BLaER1 treated with 17β-estradiol and CSF1 and Interleukin-3, amounts not matched to agents 10 nM and 100 nM (cell line): Measurements from ENCODE around the gene SMAD6.
A peak's percentile ranks its signal among the peaks of the same experiment; 100 is the strongest.

Source experiments
- H3K27ac ChIP-seq, 11 experiments: shearing (Covaris generic); formaldehyde crosslinking; 2 replicates each; pipeline ENCODE4 v1.8.1; 2022
- H3K27me3 ChIP-seq, 11 experiments: shearing (Covaris generic); formaldehyde crosslinking; 2 replicates each; pipeline ENCODE4 v1.8.1; 2022
- H3K36me3 ChIP-seq, 11 experiments: shearing (Covaris generic); formaldehyde crosslinking; 2 replicates each; pipeline ENCODE4 v1.8.1; 2022
- H3K4me1 ChIP-seq, 10 experiments: shearing (Covaris generic); formaldehyde crosslinking; 2 replicates each; pipeline ENCODE4 v1.8.1; 2022
- H3K4me2 ChIP-seq, 11 experiments: shearing (Covaris generic); formaldehyde crosslinking; 2 replicates each; pipeline ENCODE4 v1.8.1; 2022
- H3K4me3 ChIP-seq, 10 experiments: shearing (Covaris generic); formaldehyde crosslinking; 2 replicates each; pipeline ENCODE4 v1.8.1; 2022
- H3K9ac ChIP-seq, 11 experiments: shearing (Covaris generic); formaldehyde crosslinking; 2 replicates each; pipeline ENCODE4 v1.8.1; 2022
- H3K9me3 ChIP-seq, 11 experiments: shearing (Covaris generic); formaldehyde crosslinking; replicated peaks in 1 of 11; 2 replicates each; pipeline ENCODE4 v1.8.1; 2022
- H4K20me1 ChIP-seq, 11 experiments: shearing (Covaris generic); formaldehyde crosslinking; 2 replicates each; pipeline ENCODE4 v1.8.1; 2022
- Cebpa-rat ChIP-seq, 11 experiments: shearing (Covaris generic); IDR thresholded peaks; 2 replicates each; pipeline ENCODE4 v1.8.1; 2022

SMAD6 gene

DNA sequence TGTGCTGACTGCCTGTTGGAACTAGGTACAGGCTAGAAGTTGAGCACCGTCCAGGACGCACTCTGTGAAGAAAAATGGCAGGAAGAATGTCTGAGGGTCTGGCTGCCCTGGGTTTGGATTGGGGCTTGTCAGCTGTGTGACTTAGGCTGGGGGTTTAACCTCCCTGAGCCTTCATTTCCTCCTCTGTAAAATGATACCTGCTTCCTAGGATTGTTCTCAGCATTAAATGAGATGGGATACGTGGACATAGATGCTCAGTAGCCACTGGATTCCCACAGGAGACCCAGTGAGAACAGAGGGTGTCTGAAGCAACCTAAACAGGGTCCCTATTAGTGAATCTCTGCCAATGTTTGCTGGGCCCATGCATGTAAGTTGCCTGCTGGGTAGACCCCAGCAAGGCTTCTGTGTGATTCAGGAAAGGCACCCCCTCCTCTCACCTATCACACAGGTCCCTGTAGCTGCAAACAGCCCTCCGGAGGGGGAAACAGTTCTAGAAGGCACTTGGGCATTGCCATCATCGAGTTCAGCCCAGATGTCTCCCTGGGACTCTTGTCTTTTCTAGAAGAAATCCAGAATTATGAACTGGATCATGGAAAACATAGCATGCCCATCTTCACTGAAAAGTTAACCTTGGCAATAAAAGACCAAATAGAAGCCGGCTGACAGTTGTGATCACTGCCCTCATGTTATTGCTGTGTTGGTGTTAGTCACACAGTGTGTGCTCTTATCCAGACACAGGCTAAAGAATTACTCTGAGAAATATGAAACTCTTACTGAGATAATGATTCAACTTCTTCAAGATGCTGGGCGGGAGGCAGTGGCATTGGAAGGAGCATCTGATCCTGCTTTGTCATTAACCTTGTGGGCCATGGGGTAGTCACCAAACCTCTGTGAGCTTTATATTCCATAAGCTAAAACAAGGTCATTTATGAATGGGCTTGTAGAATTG, 64.5 kb downstream of the SMAD6 start:
- Histone ChIP-seq H3K9ac (0 out of 22 replicates have a peak overlapping the region, but pooled peaks of 1 of the 11 experiments have one; percentile 5), H3K4me3 (no peak overlapping the region), H3K4me1 (peaks cover 43 to 52% (median 51%) of the 10 kb centered on the region in 10 experiments), H3K27ac (0 out of 22 replicates have a peak overlapping the region, but pooled peaks of 1 of the 11 experiments have one; percentile 20), H3K36me3 (peaks cover 0 to 8% (median 0%) of the 10 kb centered on the region in 11 experiments; a peak in 2 of 22 replicates), H3K4me2 (peak overlapping the region; percentile 59 to 93 (median 79)), H3K9me3 (no peaks in the 10 kb centered on the region), H4K20me1 (peaks cover 0 to 100% (median 0%) of the 10 kb centered on the region in 11 experiments; a peak in 9 of 22 replicates), H3K27me3 (peaks cover 0 to 8% (median 0%) of the 10 kb centered on the region in 11 experiments; a peak in 2 of 22 replicates)
- TF ChIP-seq Cebpa-rat (IDR thresholded peaks at IDR 0.05) = no peak

DNA sequence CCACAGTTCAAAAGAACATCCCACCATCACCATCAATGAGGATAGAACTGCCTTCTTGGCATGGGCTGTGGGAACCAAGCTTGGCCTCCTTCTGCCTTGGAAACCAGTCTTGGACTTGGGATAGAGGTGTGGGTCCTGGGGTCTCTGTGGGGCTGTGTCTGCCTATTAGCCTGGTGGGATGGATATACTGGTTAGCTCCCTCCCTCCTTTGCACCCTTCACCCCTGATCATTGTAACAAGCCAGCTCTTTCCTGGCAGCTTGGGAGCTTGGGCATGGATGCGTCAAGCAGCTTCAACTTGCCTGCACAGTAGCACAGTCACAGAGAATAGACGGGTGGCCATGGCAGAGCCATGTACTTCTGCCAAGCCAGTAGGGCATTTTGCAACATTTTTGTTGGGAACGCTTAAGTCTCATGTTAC, 65.2 kb downstream of the SMAD6 start:
- Histone ChIP-seq H3K9ac (no peak overlapping the region), H3K9me3 (no peaks in the 10 kb centered on the region), H3K4me1 (peaks cover 36 to 45% (median 44%) of the 10 kb centered on the region in 10 experiments), H3K4me3 (no peak overlapping the region), H3K27me3 (peaks cover 0 to 8% (median 0%) of the 10 kb centered on the region in 11 experiments; a peak in 2 of 22 replicates), H3K4me2 (no peak overlapping the region), H3K27ac (no peak overlapping the region), H4K20me1 (peaks cover 0 to 100% (median 0%) of the 10 kb centered on the region in 11 experiments; a peak in 9 of 22 replicates), H3K36me3 (peaks cover 0 to 8% (median 0%) of the 10 kb centered on the region in 11 experiments; a peak in 2 of 22 replicates)
- TF ChIP-seq Cebpa-rat (IDR thresholded peaks at IDR 0.05) = no peak

DNA sequence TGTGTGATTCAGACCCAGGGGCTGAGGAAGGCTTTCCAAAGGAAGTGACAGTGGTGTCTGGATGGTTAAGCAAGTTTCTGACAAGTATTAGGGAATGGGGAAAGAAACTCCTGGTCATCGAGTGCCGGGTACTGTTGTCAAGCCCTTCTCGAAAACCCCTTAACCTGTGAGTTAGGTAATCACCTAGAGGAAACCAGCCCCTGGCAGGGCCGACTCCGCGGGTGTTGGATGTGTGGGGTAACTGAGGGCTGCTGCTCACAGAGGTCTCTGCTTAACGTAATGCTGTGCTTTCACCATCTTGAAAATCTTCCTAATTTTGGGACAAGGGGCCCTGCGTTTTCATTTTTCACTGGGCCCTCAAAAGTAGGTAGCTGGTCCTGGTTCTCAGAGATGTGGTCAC, 67.0 kb downstream of the SMAD6 start:
- Histone ChIP-seq H3K4me2 (no peak overlapping the region), H3K4me1 (peaks cover 19 to 36% (median 27%) of the 10 kb centered on the region in 10 experiments), H3K9ac (no peak overlapping the region), H3K9me3 (no peaks in the 10 kb centered on the region), H3K36me3 (peaks cover 0 to 8% (median 0%) of the 10 kb centered on the region in 11 experiments; a peak in 2 of 22 replicates), H3K27me3 (peaks cover 0 to 6% (median 0%) of the 10 kb centered on the region in 11 experiments; a peak in 1 of 22 replicates), H4K20me1 (peaks cover 0 to 99% (median 0%) of the 10 kb centered on the region in 11 experiments; a peak in 9 of 22 replicates), H3K4me3 (no peak overlapping the region), H3K27ac (no peak overlapping the region)
- no peak for TF ChIP-seq Cebpa-rat (IDR thresholded peaks at IDR 0.05)

GRCh38 chr15:66770518-66771350, 68.7 kb downstream of the SMAD6 start:
- Histone ChIP-seq H3K9ac (no peak overlapping the region), H3K27me3 (peaks cover 0 to 6% (median 0%) of the 10 kb centered on the region in 11 experiments; a peak in 1 of 22 replicates), H3K9me3 (no peaks in the 10 kb centered on the region), H3K4me2 (no peak overlapping the region), H3K27ac (no peak overlapping the region), H3K36me3 (peaks cover 0 to 8% (median 0%) of the 10 kb centered on the region in 11 experiments; a peak in 2 of 22 replicates), H3K4me1 (peaks cover 9 to 24% (median 10%) of the 10 kb centered on the region in 10 experiments), H4K20me1 (peaks cover 0 to 99% (median 0%) of the 10 kb centered on the region in 11 experiments; a peak in 8 of 22 replicates), H3K4me3 (no peak overlapping the region)
- no peak for TF ChIP-seq Cebpa-rat (IDR thresholded peaks at IDR 0.05)

DNA sequence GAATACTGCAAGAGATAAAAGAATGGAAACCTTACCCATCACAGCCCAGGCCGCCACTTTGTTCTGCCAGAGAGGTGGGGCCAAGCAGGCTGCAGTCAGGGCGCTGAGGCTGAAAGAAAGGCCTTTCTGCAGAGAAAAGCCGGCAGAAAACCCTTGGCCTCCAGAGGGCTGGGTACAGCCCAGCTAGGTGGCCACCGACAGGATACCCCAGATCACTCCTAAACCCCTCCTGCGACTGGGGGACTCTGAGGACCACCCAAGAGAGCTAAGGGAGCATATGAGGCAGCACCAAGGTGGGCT, 69.3 kb downstream of the SMAD6 start:
- H3K4me1 ChIP-seq = peaks cover 3 to 18% (median 4%) of the 10 kb centered on the region in 10 experiments
- TF ChIP-seq Cebpa-rat (IDR thresholded peaks at IDR 0.05) = no peak
- no peak overlapping the region for H3K4me3 ChIP-seq
- H4K20me1 ChIP-seq = peaks cover 0 to 99% (median 0%) of the 10 kb centered on the region in 11 experiments; a peak in 8 of 22 replicates
- peaks cover 0 to 4% (median 0%) of the 10 kb centered on the region in 11 experiments; a peak in 1 of 22 replicates for H3K27me3 ChIP-seq
- H3K9ac ChIP-seq = no peak overlapping the region
- no peak overlapping the region for H3K4me2 ChIP-seq
- H3K36me3 ChIP-seq = peaks cover 0 to 8% (median 0%) of the 10 kb centered on the region in 11 experiments; a peak in 2 of 22 replicates
- H3K27ac ChIP-seq = no peak overlapping the region
- H3K9me3 ChIP-seq = no peaks in the 10 kb centered on the region

GRCh38 chr15:66772604-66773128, 70.6 kb downstream of the SMAD6 start:
- H3K27me3 ChIP-seq = no peaks in the 10 kb centered on the region
- H3K4me2 ChIP-seq = no peak overlapping the region
- no peak for TF ChIP-seq Cebpa-rat (IDR thresholded peaks at IDR 0.05)
- H3K27ac ChIP-seq = no peak overlapping the region
- H3K4me3 ChIP-seq = no peak overlapping the region
- no peak overlapping the region for H3K9ac ChIP-seq
- peaks cover 0 to 14% (median 0%) of the 10 kb centered on the region in 10 experiments; a peak in 4 of 20 replicates for H3K4me1 ChIP-seq
- H3K9me3 ChIP-seq = no peaks in the 10 kb centered on the region
- H3K36me3 ChIP-seq = peaks cover 0 to 5% (median 0%) of the 10 kb centered on the region in 11 experiments; a peak in 2 of 22 replicates
- peaks cover 0 to 99% (median 0%) of the 10 kb centered on the region in 11 experiments; a peak in 9 of 22 replicates for H4K20me1 ChIP-seq

GRCh38 chr15:66773129-66773873, 71.3 kb downstream of the SMAD6 start:
- Histone ChIP-seq H3K9me3 (no peaks in the 10 kb centered on the region), H4K20me1 (peaks cover 0 to 99% (median 0%) of the 10 kb centered on the region in 11 experiments; a peak in 9 of 22 replicates), H3K4me1 (peaks cover 0 to 14% (median 0%) of the 10 kb centered on the region in 10 experiments; a peak in 4 of 20 replicates), H3K36me3 (peaks cover 0 to 5% (median 0%) of the 10 kb centered on the region in 11 experiments; a peak in 2 of 22 replicates), H3K27ac (no peak overlapping the region), H3K27me3 (no peaks in the 10 kb centered on the region), H3K9ac (0 out of 22 replicates have a peak overlapping the region, but pooled peaks of 1 of the 11 experiments have one; percentile 15), H3K4me2 (no peak overlapping the region), H3K4me3 (no peak overlapping the region)
- no peak for TF ChIP-seq Cebpa-rat (IDR thresholded peaks at IDR 0.05)
